ENCODE measurements around the gene CDH4. TPM values are rescaled to one million over a fixed set of nuclear protein-coding genes. Genes with fewer than 3 reads are reported as not detected.
A peak's percentile ranks its signal among the peaks of the same experiment; 100 is the strongest.

Gene CDH4
- total and polyA plus RNA-seq, 2 of the 8 experiments (the other 6 are each of a cell fraction or from before 2014, with no cell fraction given), result 4.3 to 7.9 TPM

GRCh38 chr20:61420056-61420455 lies 168.0 kb downstream of the CDH4 start:
- H3K4me3 ChIP-seq (ENCODE audit: extremely low read depth in 1 of 4, insufficient read depth in 2 of 4, low read depth in 3 of 4, low read length in 4 of 4), result no peak overlapping the region
- ChIA-PET POLR2A (ENCODE audit: partially characterized antibody) (interaction anchor here (1.1 kb wide), 1 partner anchor 16 kb away, joined by 3 read pairs; no protein-coding TSS in a partner anchor), CTCF (ENCODE audit: partially characterized antibody) (no interaction called here)
- H4K20me1 ChIP-seq (replicated peaks in 1 of 2; ENCODE audit: control insufficient read depth in 1 of 2, insufficient read depth in 2 of 2, low read length in 2 of 2), result peaks cover 0 to 5% of the 10 kb centered on the region in 2 experiments
- H3K36me3 ChIP-seq (ENCODE audit: control insufficient read depth in 2 of 4, insufficient read depth in 4 of 4, low read length in 3 of 4), result no peaks in the 10 kb centered on the region
- H4K8ac ChIP-seq (ENCODE audit: extremely low read depth, insufficient read depth, low read length), result no peak overlapping the region
- H2BK120ac ChIP-seq (replicated peaks; ENCODE audit: low read depth, low read length), result no peak overlapping the region
- no peak overlapping the region for H3K23ac ChIP-seq (ENCODE audit: insufficient read length)
- no peak overlapping the region for H3K27ac ChIP-seq (ENCODE audit: low read depth, low read length)
- DNase-seq (ENCODE audit: low read depth in 1 of 2, low spot score in 2 of 2) (no peak), FAIRE-seq (no peak)
- no peak overlapping the region for H2BK15ac ChIP-seq (ENCODE audit: low read length)
- no peak overlapping the region for H3K18ac ChIP-seq (ENCODE audit: extremely low read depth, low read length)
- H2AFZ ChIP-seq (ENCODE audit: low read length), result no peak overlapping the region
- H3K23me2 ChIP-seq (ENCODE audit: low read depth, low read length), result peaks cover 5% of the 10 kb centered on the region; the same call in 1 of the 2 replicates
- no peak overlapping the region for H3K56ac ChIP-seq (replicated peaks; ENCODE audit: insufficient read length, low read depth, low read length)
- H2BK12ac ChIP-seq (ENCODE audit: low read depth, low read length), result no peak overlapping the region; the same call in 1 of the 2 replicates
- no peak overlapping the region for H4K5ac ChIP-seq (ENCODE audit: insufficient read length, low read depth, low read length)
- no peak overlapping the region for H3K9ac ChIP-seq (replicated peaks in 1 of 4; ENCODE audit: extremely low read depth in 1 of 4, low read depth in 3 of 4, low read length in 3 of 4)
- H3K4me2 ChIP-seq (ENCODE audit: insufficient read depth in 1 of 2, low read depth in 2 of 2, low read length in 2 of 2), result no peak overlapping the region
- H3K27me3 ChIP-seq (replicated peaks in 1 of 4; ENCODE audit: control insufficient read depth in 3 of 4, extremely low read depth in 1 of 4, insufficient read depth in 3 of 4, low read length in 3 of 4), result peaks cover 0 to 2% (median 0%) of the 10 kb centered on the region in 4 experiments; a peak in 3 of 7 replicates
- H4K91ac ChIP-seq (replicated peaks; ENCODE audit: insufficient read length, low read length), result no peak overlapping the region
- 0 out of 2 replicates have a peak overlapping the region, but pooled peaks have one; percentile 32 for H2BK20ac ChIP-seq (ENCODE audit: low read length)
- no peaks in the 10 kb centered on the region for H3K79me1 ChIP-seq (ENCODE audit: low read depth, low read length)
- WGBS, 2 experiments (ENCODE audit: extremely low coverage in 1 of 2, insufficient coverage in 1 of 2, insufficient read length in 1 of 2, insufficient replicate concordance in 2 of 2, low coverage in 1 of 2, low lambda C conversion rate in 2 of 2, missing lambda C conversion rate in 1 of 2), result 73% methylated on average over 6 of the region's 6 CpGs; no CpG with 5 or more reads in 1 of the 2 experiments
- H3K14ac ChIP-seq (ENCODE audit: insufficient read length), result no peak overlapping the region
- H3K4ac ChIP-seq (replicated peaks; ENCODE audit: insufficient read length, low read depth, low read length), result no peak overlapping the region
- no peaks in the 10 kb centered on the region for H3K79me2 ChIP-seq (ENCODE audit: control insufficient read depth in 1 of 2, insufficient read depth in 2 of 2, low read length in 2 of 2)
- no peak overlapping the region for H2AK5ac ChIP-seq (ENCODE audit: low read depth, low read length)
- H3K4me1 ChIP-seq (replicated peaks in 1 of 4; ENCODE audit: control insufficient read depth in 3 of 4, insufficient read depth in 4 of 4, low read length in 3 of 4), result peaks cover 0 to 9% (median 7%) of the 10 kb centered on the region in 4 experiments; a peak in 5 of 7 replicates
- no peak overlapping the region for H2BK5ac ChIP-seq (ENCODE audit: low read depth, low read length)
- H3K9me3 ChIP-seq (ENCODE audit: insufficient read depth in 2 of 2, low read depth in 1 of 2, low read length in 1 of 2), result no peaks in the 10 kb centered on the region
- TF ChIP-seq HDAC6 (IDR thresholded peaks at IDR 0.05; ENCODE audit: low read depth, low read length), result no peak

Data from H1 (cell line).